GM12891 (cell line): ENCODE results near the gene KCNMB2.

Experiments used
- DNase-seq: peaks from one replicate; pipeline ENCODE4 v3.0.0; 2011; ENCODE audit warnings: low spot score; ENCODE audit not compliant: insufficient read length
- FAIRE-seq: peaks from 2 replicates; lab custom pipeline; 2011; peaks lifted over from hg19 to GRCh38; lab: Jason Lieb, UNC
- PAX5 ChIP-seq: IDR thresholded peaks from 2 replicates; pipeline ENCODE4 v1.6.1; 2011; ENCODE audit warnings: low read length, moderate library complexity, mild to moderate bottlenecking; ENCODE audit not compliant: insufficient read depth, severe bottlenecking
- POLR2A ChIP-seq: IDR thresholded peaks from 2 replicates; pipeline ENCODE4 v1.6.1; 2011; ENCODE audit warnings: low read depth, low read length, control low read depth
- POLR2AphosphoS5 ChIP-seq: IDR thresholded peaks from 2 replicates; pipeline ENCODE4 v1.6.1; 2011; ENCODE audit warnings: low read depth, low read length, control low read depth
- POU2F2 ChIP-seq: IDR thresholded peaks from 2 replicates; pipeline ENCODE4 v1.6.1; 2011; ENCODE audit warnings: low read depth, mild to moderate bottlenecking, control low read depth, low read length, moderate library complexity
- SPI1 ChIP-seq: IDR thresholded peaks from 2 replicates; pipeline ENCODE4 v1.6.1; 2011; ENCODE audit warnings: low read depth, low read length, control low read depth
- TAF1 ChIP-seq: IDR thresholded peaks from 2 replicates; pipeline ENCODE4 v1.6.1; 2011; ENCODE audit warnings: low read depth, low read length, control low read depth

The KCNMB2 gene

GRCh38 chr3:178684881-178685590, 148.8 kb downstream of the KCNMB2 start:
- TF ChIP-seq POU2F2, result no peak
- TF ChIP-seq PAX5, result no peak
- no peak for TF ChIP-seq SPI1
- TF ChIP-seq POLR2AphosphoS5, result no peak
- TF ChIP-seq TAF1, result no peak
- no peak for TF ChIP-seq POLR2A
- FAIRE-seq (no peak), DNase-seq (no peak)

GRCh38 chr3:178685591-178685906, 149.3 kb downstream of the KCNMB2 start:
- no peak for TF ChIP-seq PAX5
- TF ChIP-seq TAF1, result no peak
- no peak for TF ChIP-seq POLR2AphosphoS5
- TF ChIP-seq POLR2A, result no peak
- no peak for TF ChIP-seq SPI1
- no peak for TF ChIP-seq POU2F2
- DNase-seq (no peak), FAIRE-seq (no peak)

- DNase-seq, result no peak
- no peak for FAIRE-seq
- no peak for TF ChIP-seq POU2F2
These were observed 150.6 kb downstream of the KCNMB2 start for GRCh38 chr3:178686826-178687225.

GRCh38 chr3:178690571-178690970, 154.3 kb downstream of the KCNMB2 start:
- DNase-seq (no peak), FAIRE-seq (no peak)
- no peak for TF ChIP-seq POU2F2
- no peak for TF ChIP-seq POLR2A
- no peak for TF ChIP-seq POLR2AphosphoS5
- TF ChIP-seq SPI1, result no peak
- TF ChIP-seq PAX5, result no peak
- no peak for TF ChIP-seq TAF1

GRCh38 chr3:178699364-178699763, 163.1 kb downstream of the KCNMB2 start:
- FAIRE-seq (no peak), DNase-seq (no peak)
- TF ChIP-seq TAF1 (no peak), POLR2AphosphoS5 (no peak), PAX5 (no peak), POLR2A (no peak), POU2F2 (no peak), SPI1 (no peak)

- TF ChIP-seq POLR2A, result no peak
- TF ChIP-seq POLR2AphosphoS5, result no peak
- TF ChIP-seq POU2F2, result no peak
- no peak for TF ChIP-seq PAX5
- no peak for TF ChIP-seq SPI1
- TF ChIP-seq TAF1, result no peak
- DNase-seq (no peak), FAIRE-seq (no peak)
These were observed 163.6 kb downstream of the KCNMB2 start for GRCh38 chr3:178699810-178700209.

GRCh38 chr3:178703268-178703975, 167.2 kb downstream of the KCNMB2 start:
- TF ChIP-seq POLR2AphosphoS5 (no peak), POU2F2 (no peak), POLR2A (no peak)
- DNase-seq (no peak), FAIRE-seq (no peak)

GRCh38 chr3:178705925-178706324, 169.7 kb downstream of the KCNMB2 start:
- DNase-seq (no peak), FAIRE-seq (no peak)
- TF ChIP-seq POLR2AphosphoS5 (no peak), POLR2A (no peak), TAF1 (no peak), SPI1 (no peak), POU2F2 (no peak), PAX5 (no peak)

- TF ChIP-seq SPI1 (peak; percentile 70), POU2F2 (no peak)
- FAIRE-seq (no peak), DNase-seq (no peak)
These were observed 170.2 kb downstream of the KCNMB2 start for GRCh38 chr3:178706411-178706810.
